ENCODE data around the gene STK35.

Gene STK35

DNA sequence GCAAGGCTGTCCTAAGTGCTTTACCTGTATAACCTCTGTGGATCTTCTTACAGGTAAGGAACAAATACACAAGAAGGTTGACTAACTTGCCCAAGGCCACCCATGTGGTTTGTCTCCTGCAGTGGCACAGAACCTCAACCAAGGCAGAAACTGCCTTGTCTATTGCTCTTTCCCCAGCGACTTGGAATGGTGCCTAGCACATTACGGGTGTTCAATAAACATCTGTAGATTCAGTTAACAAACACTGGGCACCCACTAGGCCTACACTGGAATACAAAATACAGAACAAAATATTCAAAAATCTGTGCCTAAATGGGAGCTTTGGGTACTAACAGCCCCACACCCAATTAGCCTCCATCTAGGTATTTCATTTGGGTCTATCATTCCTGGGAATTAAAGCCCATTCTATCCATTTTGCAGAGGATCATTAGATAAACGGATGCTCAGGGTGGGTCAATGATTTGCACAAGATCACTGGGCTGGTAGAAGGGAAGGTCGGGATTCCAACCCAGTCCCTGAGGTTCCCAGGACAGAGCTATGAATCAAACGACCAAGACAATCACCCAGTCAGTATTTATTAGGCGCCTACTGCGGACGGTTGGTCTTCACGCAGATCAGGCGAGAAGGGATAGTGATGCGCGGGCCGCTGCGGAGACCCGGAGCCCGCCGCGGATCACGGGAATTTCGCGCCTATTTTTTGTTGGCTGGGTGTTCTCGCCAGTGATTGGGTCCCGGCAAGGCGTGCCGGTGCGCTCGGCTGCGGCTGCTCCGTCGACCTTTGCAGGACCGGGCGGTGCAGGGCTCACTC lies at the start of gene STK35:
Gene STK35 (plus strand): TSS at position 771 of the 808 bp plus-strand sequence. CDS start 55 bp downstream, outside the sequence.
- DNase-seq = no peak

DNA sequence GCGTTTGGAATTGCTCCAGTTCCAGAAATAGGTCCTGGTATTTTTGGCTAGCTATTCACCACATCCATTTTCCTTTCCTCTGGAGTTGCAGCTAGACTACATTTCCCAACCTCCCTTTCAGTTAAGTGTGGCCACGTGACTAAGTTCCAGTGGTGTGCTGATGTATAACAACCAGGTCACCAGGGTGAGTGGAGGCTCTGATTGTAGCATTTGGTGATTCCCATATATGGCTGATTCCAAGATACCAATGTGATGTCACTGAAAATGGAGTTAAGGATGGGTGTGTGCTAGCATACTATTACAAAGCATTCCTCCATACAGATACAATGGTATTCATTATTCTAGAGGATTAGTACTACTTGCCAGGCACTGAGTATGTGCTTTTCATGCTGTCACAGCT lies 49.7 kb upstream of the STK35 start:
- DNase-seq = no peak

DNA sequence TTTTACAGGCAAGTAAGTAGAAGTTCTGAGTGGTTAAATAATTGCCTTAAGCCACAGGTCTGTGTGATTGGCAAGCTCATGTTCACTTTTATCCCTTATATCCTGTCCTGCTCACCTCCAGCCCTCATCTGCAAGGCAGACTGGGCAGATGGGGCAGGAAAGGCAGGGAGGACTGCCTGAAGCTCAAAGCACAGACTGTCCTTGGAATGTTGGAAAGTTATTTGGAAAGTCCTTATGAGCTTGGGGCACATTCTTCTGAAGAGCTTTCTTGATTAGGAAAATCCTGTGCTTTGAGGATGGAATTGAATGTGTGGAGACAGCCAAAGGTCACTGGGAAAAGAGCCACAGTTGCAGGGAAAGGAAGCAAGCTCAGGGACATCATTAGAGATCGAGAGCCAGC lies 48.9 kb upstream of the STK35 start:
- DNase-seq = no peak

DNA sequence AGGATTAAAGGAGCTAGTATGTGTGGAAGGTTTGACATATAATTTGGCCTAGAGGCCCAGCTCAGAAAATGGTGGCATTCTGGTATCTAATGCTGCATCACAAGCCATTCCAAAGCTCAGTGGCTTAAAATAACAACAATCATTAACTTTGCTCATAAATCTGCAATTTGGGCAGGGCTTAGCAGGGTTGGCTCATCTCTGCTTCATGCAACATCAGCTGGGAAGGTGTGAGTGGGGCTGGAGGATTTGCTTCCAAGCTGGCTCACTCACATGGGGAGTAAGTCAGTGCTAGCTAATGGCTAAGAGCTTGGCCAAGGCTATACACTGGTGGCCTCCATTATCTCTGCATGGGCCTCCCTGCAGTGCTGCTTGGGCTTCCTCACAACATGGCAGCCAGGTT lies 48.0 kb upstream of the STK35 start:
- no peak for DNase-seq

DNA sequence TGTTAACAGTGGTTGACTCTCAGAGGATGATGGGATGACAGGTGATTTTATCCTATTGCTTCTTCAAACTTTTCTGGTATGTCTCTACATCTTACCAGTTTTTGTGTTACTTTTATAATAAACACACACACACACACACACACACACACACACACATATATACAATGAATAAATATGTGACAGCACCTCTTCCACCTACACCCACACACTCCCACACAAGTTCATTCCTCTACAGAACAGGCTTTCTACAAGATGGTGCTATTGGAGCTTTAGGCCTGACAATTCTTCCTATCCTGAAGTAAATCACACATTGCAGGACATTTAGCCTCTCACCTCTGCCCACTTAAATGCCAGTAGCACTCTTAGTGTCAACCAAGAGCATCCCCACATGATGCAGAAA lies 46.7 kb upstream of the STK35 start:
- no peak for DNase-seq

DNA sequence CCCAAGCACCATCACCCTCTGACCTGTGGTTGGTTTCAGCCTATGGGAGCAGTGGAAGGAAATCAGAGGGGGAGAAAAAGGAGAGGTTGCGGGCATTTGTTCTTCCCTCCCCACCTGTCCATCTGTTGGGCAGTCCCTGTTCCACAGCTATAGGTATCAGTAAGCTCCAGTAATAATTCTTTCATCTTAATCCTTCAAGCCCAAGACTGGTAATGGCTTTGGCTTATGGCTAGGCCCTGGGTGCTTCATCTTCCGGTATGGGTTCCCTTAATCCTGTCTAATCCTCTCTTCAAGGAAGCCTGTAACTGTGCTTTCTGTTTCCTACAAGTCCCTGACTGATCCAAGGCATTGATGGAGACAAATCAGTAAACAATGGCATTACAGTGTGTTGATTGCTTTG lies 42.2 kb upstream of the STK35 start:
- DNase-seq = no peak

DNA sequence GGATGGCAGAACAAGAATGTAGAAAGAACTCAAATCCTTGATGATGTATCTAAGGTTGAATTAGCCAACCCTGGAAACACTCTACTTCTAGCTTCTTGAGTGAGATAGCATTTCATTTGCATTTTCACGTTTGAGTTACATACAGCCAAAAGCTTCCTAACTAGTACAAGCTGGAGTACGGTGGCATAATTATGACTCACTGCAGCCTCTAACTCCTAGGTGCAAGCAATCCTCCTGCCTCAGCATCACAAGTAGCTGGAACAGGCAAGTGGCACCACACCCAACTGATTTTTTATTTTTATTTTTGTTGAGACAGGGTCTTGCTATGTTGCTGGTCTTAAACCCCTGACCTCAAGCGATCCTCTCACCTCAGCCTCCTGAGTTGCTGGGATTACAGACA lies 36.5 kb upstream of the STK35 start:
- no peak for DNase-seq

DNA sequence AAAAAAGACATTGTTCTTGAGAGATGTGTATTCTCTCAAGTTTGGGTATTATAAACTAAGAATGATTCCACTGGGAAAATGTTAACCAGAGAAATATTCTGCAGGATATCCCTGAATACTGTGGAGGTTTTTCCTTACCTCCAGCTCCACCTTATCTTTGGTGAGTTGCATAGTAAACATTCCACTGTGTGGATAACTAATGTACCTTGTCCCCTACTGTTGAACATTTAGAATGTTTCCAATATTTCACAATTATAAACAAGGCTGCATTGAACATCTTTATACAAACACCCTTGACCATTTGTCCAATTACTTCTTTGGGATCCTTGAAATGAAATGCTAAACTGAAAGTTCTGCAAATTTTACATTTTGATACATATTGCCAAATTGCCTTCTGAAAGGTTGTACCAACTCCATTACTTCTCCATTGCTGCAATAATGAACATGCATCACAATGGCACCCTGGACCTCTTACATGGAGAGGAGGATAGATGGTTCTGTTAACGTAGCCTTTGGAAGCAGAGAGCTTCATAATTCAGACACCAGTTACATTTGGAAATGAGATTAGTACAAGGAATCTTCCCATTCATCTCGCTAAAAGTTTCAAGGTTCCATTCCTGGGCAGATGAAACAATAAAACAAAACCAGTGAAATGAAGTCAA lies 35.0 kb upstream of the STK35 start:
- no peak for DNase-seq

DNA sequence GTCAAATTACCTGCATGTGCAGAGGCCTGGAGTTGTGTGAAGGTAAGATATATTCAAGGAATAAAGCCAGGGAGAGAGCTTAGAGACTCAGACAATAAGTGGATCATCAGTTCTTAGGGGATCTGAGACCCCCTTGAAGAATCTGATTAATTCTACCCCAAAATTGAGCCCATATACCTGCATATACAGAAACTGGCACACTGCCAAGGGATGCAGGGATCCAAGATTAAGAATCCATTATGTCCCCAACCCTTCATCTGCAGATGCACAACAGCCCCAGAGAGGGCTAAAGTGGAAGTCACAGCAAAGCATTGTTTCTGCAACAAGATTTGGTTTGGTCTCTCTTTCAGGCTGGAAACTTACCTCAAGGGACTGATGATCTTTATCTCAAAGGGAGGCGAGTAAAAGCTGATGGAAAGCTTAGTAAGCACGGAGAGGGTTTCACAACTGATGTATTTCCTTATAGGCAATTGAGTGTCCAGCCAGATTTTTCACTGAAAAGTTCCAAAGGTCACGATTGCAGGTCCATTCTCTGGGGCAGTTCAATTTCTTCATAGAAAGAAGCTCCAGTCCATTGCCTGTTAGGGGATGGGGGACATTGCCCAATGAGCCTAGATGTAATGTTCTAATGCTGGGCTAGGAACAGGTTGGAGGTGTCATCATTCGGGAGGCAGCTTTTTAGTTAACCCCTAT lies 20.9 kb upstream of the STK35 start:
- DNase-seq = no peak

DNA sequence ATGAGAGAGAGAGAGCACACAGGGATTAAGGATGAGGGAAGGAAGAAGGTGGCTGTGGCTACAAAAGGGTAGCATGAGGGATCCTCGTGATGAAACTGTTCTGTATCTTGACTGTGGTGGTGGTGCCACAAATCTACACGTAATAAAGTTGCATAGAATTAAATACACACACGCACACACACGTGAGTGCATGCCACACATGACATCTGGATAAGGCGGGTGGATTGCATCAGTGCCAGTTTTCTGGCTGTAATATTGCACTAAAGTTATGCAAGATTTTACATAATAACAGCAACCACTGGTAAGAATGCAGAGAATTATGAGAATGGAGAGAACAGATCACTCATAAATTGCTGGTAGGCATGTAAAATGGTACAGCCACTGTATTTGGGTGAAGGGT lies 16.9 kb upstream of the STK35 start:
- DNase-seq = no peak

DNA sequence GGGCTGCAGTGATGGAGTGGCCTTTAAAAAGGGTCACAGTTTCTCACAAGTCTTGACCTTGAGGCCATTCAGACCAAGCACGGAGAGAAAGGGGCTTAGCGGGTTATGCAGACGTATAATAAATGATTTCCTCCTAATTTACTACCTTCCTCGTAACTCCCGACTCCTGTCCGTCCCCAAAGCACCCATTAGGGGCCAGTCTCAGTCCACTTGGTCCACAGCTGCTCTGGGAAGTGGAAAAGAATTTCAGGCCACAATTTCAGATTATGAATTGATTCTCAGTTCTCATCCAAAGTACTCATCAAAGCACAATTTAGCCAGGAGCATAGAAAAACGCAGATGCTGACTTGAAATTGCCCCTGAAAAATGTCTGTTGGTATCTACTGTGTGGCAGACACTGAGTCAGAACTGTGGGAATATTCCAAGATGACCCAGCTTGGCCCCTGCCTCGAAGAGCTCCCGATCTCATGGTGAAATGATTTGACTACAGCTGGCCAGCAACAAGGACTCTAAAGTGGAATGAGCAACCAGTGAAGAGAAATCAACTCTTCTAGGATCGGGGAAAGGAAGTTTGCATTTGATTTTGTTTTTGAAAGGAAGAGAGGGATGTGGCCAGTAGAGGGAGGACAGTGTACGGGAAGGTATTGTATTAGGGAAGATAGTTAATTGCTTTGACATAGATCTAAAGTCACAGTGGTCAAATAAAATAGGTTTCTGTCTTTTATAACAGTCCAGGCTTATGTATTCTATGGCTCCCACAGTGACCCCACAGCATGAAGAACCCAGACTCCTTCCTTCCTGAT lies 15.2 kb upstream of the STK35 start:
- DNase-seq = no peak

DNA sequence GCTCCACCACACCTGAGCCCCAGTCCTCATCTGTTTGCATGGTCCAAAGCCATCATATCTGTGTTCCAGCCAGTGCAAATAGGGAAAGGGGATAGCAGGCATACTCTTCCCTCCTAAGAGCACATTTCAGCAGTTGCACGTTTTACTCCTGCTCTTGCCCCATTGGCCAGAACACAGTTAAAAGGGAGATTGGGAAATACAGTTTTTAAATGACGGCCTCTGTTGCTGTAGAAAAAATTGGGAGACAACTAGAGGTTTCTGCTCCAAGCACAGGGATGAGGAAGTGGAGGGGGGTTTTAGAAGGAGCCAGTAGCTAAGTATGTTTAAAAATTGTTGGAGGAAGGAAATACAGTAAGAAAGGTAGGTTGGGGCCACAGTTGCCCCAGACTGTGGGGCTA lies 14.6 kb upstream of the STK35 start:
- no peak for DNase-seq

DNA sequence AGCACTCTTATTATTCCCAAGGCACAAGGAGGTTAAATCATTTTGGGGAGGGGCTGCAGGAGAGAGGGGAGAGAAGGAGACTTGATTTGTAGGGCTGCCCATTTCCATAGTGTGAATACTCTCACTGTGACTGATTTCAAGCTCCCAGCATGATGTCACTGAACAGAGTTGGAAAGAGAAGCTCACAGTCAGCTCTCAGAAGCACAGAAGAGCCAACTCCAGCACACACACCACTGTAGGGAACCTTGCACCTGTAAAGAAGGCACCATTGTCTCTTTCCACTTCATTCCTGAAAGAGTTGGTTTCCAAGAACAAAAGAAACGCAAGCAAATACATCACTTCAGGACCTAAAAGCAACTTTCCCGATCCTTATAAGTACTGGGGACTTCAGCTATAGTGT lies 12.7 kb upstream of the STK35 start:
- no peak for DNase-seq

DNA sequence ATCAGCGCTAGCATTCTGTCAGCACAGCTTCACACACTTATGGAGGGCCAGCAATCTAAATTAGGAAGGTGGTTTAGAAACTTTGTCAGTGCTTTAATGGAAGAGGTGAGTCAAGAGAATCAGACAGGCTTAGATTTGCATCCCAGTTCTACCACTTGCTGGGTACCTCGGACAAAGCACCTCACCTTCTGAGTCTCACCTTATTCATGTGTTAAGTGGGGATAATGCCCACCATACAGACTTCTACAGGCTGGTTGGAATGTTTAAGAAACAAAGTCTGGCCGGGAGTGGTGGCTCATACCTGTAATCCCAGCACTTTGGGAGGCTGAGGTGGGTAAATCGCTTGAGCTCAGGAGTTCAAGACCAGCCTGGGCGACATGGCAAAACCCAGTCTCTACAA lies 12.2 kb upstream of the STK35 start:
- no peak for DNase-seq

DNA sequence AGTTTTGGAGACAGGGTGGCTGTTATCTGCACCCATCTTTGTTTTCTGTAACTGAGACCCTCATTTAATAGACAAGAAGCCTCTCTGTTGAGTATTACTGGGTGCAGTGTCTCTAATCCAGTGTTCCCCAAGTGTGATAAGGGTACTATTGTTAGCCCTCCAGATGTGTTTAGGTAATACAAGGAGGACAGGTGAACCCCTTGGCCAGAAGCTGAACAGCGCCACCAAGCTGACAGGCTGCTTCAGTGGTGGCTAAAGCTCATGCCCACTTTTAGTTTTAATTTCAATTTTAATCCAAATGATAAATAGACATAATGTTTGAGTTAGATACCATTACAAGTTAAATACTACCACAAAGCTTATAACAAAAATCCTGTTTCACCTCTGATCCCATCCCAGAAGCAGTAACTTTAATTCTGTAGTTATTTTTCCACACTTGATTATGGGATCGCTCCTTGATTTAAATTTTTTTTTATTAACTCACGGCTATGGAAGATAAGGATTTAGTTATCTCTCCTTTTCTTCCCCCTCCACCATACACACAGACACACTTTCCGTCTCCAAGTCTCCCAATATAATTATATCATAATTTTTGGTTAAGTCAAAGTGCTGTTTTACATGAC lies 8.4 kb upstream of the STK35 start:
- peak; percentile 12 for DNase-seq

DNA sequence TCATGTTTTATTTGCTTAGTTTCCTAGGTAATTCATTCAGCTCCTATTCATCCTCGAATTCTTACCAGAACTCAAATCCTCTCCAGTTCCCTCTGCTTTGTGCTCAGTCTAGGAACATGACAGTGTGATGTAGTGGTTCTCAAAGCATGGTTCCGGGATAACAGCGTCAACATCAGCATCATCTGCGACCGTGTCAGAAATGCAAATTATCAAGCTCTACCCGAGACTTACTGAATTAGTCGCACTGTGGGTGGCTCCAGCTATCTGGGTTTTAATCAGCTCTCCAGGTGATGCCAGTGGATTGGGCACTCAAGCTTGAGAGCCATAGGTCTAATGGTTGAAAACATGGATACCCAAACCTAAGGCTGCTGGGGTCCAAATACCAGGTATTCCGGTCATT lies 7.7 kb upstream of the STK35 start:
- DNase-seq = no peak

DNA sequence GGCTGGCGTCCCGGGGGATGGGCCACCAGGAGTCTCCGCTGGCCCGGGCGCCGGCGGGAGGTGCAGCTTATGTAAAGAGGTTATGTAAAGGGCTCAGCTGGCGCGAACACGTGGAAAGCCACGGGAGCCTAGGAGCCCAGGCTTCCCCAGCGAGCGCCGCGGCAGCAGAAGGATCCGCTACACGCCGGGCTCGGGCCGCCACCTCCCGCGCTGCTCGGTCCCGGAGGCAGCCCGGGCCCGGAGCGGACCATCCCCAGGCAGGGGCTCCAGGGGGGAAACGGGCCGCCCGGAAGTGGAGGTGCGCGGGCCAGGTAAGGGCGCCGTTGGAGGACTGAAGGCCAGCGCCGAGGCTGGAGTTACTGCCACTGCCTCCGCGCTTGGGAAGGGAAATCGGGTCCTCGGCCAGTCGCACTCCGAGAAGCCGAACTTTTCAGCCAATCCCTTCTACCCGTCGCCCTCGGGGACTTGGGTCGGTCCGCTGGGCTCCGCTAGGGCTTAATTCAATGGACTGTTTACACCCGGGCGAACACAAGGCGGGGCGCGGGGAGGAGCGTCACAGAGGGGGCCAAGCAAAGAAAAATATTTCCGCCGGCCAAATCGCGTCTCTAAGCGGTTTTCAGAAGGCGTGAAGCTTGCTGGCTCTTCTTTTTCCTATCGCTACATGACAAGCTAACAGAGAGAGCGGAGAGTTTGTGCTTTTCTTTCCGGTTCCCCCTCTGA lies 398 bp downstream of the STK35 start:
- peak; percentile 96 for DNase-seq

DNA sequence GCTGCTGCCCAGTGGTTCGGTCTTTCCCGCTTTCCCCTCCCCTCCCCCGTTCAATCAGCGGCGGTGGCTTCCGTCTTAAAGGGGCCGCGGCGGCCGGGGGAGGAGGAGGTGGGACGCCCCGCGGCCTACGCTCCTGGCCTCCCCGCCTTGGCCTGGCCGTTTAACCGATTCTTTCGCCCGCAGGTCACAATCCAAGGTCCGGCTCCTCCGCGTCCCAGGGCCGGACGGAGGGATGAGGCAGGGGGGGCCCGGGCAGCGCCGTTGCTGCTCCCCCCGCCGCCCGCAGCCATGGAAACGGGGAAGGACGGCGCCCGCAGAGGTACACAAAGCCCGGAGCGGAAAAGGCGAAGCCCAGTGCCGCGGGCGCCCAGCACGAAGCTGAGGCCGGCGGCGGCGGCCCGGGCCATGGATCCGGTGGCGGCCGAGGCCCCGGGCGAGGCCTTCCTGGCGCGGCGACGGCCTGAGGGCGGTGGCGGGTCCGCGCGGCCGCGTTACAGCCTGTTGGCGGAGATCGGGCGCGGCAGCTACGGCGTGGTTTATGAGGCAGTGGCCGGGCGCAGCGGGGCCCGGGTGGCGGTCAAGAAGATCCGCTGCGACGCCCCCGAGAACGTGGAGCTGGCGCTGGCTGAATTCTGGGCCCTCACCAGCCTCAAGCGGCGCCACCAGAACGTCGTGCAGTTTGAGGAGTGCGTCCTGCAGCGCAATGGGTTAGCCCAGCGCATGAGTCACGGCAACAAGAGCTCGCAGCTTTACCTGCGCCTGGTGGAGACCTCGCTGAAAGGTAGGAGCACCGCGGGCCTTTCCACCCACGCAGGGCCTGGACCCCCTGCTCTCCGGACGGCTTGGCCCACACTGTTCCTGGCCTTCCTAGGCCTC lies 1.2 kb downstream of the STK35 start:
- DNase-seq = peak; percentile 92

DNA sequence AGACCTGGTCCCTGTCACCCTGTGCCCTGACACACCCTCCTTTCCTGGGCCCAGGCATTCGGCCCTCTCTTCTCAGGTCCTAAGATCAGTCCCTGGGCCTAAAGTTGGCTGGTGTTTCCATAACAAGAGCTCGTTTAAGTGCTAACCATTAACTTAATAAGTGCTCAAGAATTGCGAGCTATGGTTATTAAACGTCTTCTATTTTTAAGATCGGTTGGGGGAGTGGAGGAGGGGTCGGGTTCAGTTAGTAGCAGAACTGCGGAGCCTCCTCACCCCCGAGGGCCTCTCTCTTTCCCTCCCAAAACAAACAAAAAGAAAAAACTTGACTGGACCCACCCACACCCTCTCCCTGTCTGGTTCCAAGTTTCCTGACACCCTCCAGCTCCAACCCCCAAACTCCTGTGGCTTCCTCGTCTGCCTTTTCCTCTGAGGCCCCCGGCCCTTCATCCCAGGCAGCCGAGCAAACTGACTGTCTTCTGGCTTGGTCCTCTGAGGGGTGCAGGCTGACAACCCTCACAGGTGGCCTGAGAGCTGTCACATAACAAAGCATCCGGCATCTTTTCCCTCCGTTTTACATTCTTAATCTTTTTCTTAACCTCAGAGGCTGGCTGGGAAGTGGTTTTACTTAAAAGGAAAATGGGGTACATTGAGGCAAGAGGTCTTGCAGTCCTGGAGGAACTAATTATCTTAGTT lies 2.0 kb downstream of the STK35 start:
- no peak for DNase-seq

DNA sequence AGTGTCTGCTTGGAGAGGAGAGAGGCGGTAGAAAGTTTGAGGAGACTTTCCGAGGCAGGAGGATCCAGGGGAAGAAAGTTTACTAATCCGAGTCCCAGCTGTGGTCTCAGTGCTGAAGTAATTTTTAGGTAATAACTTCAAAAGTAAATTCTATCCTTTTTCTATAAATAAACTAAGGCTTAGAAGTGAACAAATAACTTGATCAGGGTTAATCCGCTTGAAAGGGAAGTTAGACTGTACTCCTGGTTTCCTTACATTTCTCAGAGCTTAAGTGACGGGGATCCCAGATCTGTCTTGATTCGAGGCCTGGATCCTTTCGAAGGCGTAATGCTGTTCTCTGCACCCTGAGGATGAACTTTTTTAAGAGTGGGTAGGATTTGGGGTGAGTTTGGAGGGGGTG lies 2.6 kb downstream of the STK35 start:
- no peak for DNase-seq

All from NCI-H146 (cell line).